ENCODE results near the gene EXPH5. TPM values are rescaled to one million over a fixed set of nuclear protein-coding genes. Genes with fewer than 3 reads are reported as not detected.

The EXPH5 gene
- total and polyA plus RNA-seq, 2 donors (not counting 3 experiments of a cell fraction or from before 2014, with no cell fraction given) = 0.03 to 0.09 TPM

DNA sequence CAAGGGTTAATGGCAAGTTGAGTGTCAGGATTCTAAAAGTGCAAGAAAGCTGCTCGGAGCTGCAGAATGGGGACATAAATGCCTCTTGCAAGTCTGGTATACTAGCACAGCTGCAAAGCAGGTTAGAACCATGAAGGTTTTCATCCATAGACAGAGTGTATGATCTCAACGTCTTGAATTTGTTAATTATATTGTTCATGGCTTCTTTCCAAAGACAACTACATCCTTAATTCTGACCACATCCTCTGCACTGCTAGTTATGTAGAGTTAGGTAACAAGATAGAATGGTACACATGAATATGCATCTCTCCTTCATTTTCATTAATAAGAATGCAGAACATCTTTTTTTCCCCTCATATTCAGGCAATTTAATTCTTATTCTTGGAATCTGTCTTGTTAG lies 34.2 kb downstream of the EXPH5 start:
- ChIA-PET CTCF (no interaction called here), POLR2A (no interaction called here)
- Histone ChIP-seq H2AFZ (ENCODE audit: low read depth, low read length) (no peak overlapping the region), H3K27ac (ENCODE audit: insufficient read depth, low read depth, low read length) (no peak overlapping the region), H3K4me2 (ENCODE audit: insufficient read depth, low read length) (no peak overlapping the region), H4K20me1 (replicated peaks; ENCODE audit: control insufficient read depth, extremely low read depth, insufficient read depth, low read length) (no peaks in the 10 kb centered on the region), H3K79me2 (ENCODE audit: control insufficient read depth, insufficient read depth, low read length) (no peaks in the 10 kb centered on the region), H3K9me1 (replicated peaks; ENCODE audit: control insufficient read depth, extremely low read depth, insufficient read depth, low read length) (no peaks in the 10 kb centered on the region), H3K9me3 (replicated peaks; ENCODE audit: control insufficient read depth, insufficient read depth, low read length) (no peaks in the 10 kb centered on the region), H3K9ac (replicated peaks; ENCODE audit: extremely low read depth, insufficient read depth, low read length) (no peak overlapping the region), H3K27me3 (ENCODE audit: control insufficient read depth in 2 of 2, insufficient read depth in 2 of 2, low read length in 2 of 2) (peaks cover 0 to 5% of the 10 kb centered on the region in 2 experiments), H3K36me3 (ENCODE audit: control insufficient read depth in 2 of 2, extremely low read depth in 1 of 2, insufficient read depth in 2 of 2, low read length in 2 of 2) (no peaks in the 10 kb centered on the region), H3K4me1 (ENCODE audit: control insufficient read depth, extremely low read depth, insufficient read depth, low read length) (no peaks in the 10 kb centered on the region), H3K4me3 (replicated peaks in 1 of 3; ENCODE audit: insufficient read depth in 1 of 3, low read depth in 1 of 3, low read length in 3 of 3) (no peak overlapping the region)
- no peak for FAIRE-seq
- no peak for DNase-seq (ENCODE audit: low read depth, low spot score)
- no TSS peak for BruUV-seq (replicated peaks)
- dilution Hi-C loops (cut with MboI; ENCODE audit: extremely low pct_ligation_motif_present, low sequenced_read_pairs) (no loop called here), intact Hi-C loops (cut with micrococcal nuclease) (no loop called here)
- TF ChIP-seq GATA2 (IDR thresholded peaks at IDR 0.05; ENCODE audit: insufficient read depth, insufficient read length, low read depth, low read length) (no peak), EZH2 (IDR thresholded peaks at IDR 0.05; ENCODE audit: borderline replicate concordance, low read depth, low read length, severe bottlenecking) (no peak), MYC (IDR thresholded peaks at IDR 0.05; ENCODE audit: low read depth, low read length) (no peak), POLR2AphosphoS5 (IDR thresholded peaks at IDR 0.05; ENCODE audit: insufficient read depth, low read depth, low read length) (no peak), JUN (IDR thresholded peaks at IDR 0.05; ENCODE audit: borderline replicate concordance, insufficient read depth, insufficient read length, low read depth) (no peak), FOS (IDR thresholded peaks at IDR 0.05; ENCODE audit: borderline replicate concordance, insufficient read depth, low read length) (no peak), POLR2A (IDR thresholded peaks at IDR 0.05; ENCODE audit: low read depth, low read length) (no peak)
- TF ChIP-seq, protein P1, sequence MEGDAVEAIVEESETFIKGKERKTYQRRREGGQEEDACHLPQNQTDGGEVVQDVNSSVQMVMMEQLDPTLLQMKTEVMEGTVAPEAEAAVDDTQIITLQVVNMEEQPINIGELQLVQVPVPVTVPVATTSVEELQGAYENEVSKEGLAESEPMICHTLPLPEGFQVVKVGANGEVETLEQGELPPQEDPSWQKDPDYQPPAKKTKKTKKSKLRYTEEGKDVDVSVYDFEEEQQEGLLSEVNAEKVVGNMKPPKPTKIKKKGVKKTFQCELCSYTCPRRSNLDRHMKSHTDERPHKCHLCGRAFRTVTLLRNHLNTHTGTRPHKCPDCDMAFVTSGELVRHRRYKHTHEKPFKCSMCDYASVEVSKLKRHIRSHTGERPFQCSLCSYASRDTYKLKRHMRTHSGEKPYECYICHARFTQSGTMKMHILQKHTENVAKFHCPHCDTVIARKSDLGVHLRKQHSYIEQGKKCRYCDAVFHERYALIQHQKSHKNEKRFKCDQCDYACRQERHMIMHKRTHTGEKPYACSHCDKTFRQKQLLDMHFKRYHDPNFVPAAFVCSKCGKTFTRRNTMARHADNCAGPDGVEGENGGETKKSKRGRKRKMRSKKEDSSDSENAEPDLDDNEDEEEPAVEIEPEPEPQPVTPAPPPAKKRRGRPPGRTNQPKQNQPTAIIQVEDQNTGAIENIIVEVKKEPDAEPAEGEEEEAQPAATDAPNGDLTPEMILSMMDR (IDR thresholded peaks at IDR 0.05; ENCODE audit: extremely low read depth in 1 of 2, insufficient read depth in 1 of 2, low read depth in 1 of 2, low read length in 2 of 2) = no peak
- TF ChIP-seq, protein P2, sequence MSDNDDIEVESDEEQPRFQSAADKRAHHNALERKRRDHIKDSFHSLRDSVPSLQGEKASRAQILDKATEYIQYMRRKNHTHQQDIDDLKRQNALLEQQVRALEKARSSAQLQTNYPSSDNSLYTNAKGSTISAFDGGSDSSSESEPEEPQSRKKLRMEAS (IDR thresholded peaks at IDR 0.05; ENCODE audit: insufficient read depth, insufficient read length) = no peak
